HL-60 (cell line): Measurements from ENCODE around the gene CDH23.

ENCODE experiments used
- CTCF ChIP-seq: IDR thresholded peaks from one replicate; pipeline ENCODE4 v1.5.1; 2011; ENCODE audit warnings: low read length, control low read depth, inconsistent platforms; ENCODE audit not compliant: insufficient read depth
- GABPA ChIP-seq: IDR thresholded peaks from 2 replicates; pipeline ENCODE4 v1.6.1; 2012; ENCODE audit warnings: low read depth
- POLR2AphosphoS5 ChIP-seq: IDR thresholded peaks from 2 replicates; pipeline ENCODE4 v1.6.1; 2012; ENCODE audit warnings: low read depth
- REST ChIP-seq: IDR thresholded peaks from 2 replicates; pipeline ENCODE4 v1.6.1; 2012; ENCODE audit warnings: low read depth; ENCODE audit not compliant: insufficient replicate concordance

DNA sequence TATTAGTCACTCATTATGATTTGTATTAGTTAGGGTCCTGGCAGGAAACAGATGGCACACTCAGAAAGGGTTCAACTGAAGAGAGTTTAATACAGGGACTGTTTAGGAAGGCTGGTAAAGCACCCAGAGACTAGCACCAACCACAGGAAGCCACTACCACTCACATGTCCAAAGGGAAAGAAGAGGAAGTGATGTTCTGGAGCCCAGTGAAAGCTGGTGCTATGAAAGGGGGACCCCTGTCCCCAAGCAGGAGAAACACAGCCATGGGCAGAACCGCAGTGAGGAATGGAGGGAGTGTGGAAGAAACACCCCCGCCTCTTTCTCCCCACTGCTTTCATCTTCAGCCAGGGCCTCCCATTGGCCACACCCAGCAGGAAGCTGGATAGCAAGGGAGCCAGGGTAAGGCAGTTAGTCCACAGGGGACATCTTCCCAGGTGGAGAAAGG, 379.8 kb downstream of the CDH23 start:
- TF ChIP-seq CTCF = no peak
- TF ChIP-seq POLR2AphosphoS5 = peak; percentile 52; the same call in 1 of the 2 replicates
- 0 out of 2 replicates have a peak, but pooled peaks have one; percentile 16 for TF ChIP-seq GABPA
- TF ChIP-seq REST = no peak
